Omental fat pad (tissue), 4 donors: ENCODE measurements around the gene MAP4K3. TPM values are rescaled to one million over a fixed set of nuclear protein-coding genes. Genes with fewer than 3 reads are reported as not detected.

Experiments used
- ATAC-seq: fragments of 150-250 bp; one replicate; pipeline ENCODE4 v1.9.1; 2016; ENCODE audit warnings: mild to moderate bottlenecking, moderate library complexity; ENCODE audit not compliant: low FRiP score
- DNase-seq: peaks from one replicate; pipeline ENCODE4 v3.0.0-alpha.2; 2019; ENCODE audit warnings: low spot score
- total RNA-seq, 4 donors: library from RNA; depleted of rRNA; stranded (reverse); fragments of >200 nt; gene quantifications; one replicate each; pipeline ENCODE4 v1.1.0, GENCODE V29; 2016
- TF ChIP-seq, protein P1 (sequence below), 3 donors: fragments of 450-650 bp; IDR thresholded peaks; one replicate each; pipeline ENCODE4 v1.5.1; 2016 to 2017; ENCODE audit warnings: antibody characterized with exemption in 3 of 3, mild to moderate bottlenecking in 3 of 3, moderate library complexity in 2 of 3

MAP4K3 gene
- total RNA-seq, 4 donors from 2014 or later, result 45.9 to 93.7 (median 66.1) TPM

DNA sequence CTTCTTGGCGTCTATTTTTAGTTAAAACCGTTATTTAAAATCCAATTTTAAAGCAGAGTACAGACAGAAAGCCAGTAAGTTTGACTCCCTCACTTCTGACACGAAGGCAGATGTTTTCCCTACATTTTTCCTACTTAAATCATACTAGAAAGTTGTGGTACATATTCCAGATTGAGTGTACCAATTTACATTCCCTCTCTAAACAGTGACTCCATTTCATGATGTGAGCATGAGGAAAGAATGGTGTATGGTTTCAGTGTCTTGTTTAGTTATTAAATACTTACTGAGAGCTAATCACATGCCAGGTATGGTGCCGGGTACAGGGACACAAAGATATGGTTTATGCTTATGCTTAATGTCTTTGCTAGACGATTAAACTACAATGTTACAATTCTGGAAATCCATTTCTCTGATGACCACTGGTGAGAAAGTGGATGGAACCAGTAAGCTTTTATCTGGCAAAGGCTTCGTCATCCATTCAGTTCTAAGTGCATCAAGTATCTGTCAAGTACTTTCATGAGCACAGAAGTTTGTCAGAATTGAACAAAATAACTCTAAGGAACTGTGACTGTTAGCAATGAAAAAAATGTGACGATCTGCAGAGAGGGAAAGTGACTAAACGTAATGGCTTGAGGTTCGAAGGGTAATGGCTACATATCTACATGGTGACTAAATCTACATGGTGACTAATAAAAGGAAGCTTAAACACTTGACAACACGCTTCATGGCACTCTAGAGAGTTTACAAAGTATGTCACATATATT, 25.7 kb downstream of the MAP4K3 start:
- DNase-seq (no peak), ATAC-seq (no peak)
- TF ChIP-seq, protein P1, sequence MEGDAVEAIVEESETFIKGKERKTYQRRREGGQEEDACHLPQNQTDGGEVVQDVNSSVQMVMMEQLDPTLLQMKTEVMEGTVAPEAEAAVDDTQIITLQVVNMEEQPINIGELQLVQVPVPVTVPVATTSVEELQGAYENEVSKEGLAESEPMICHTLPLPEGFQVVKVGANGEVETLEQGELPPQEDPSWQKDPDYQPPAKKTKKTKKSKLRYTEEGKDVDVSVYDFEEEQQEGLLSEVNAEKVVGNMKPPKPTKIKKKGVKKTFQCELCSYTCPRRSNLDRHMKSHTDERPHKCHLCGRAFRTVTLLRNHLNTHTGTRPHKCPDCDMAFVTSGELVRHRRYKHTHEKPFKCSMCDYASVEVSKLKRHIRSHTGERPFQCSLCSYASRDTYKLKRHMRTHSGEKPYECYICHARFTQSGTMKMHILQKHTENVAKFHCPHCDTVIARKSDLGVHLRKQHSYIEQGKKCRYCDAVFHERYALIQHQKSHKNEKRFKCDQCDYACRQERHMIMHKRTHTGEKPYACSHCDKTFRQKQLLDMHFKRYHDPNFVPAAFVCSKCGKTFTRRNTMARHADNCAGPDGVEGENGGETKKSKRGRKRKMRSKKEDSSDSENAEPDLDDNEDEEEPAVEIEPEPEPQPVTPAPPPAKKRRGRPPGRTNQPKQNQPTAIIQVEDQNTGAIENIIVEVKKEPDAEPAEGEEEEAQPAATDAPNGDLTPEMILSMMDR (IDR thresholded peaks at IDR 0.05), result no peak

DNA sequence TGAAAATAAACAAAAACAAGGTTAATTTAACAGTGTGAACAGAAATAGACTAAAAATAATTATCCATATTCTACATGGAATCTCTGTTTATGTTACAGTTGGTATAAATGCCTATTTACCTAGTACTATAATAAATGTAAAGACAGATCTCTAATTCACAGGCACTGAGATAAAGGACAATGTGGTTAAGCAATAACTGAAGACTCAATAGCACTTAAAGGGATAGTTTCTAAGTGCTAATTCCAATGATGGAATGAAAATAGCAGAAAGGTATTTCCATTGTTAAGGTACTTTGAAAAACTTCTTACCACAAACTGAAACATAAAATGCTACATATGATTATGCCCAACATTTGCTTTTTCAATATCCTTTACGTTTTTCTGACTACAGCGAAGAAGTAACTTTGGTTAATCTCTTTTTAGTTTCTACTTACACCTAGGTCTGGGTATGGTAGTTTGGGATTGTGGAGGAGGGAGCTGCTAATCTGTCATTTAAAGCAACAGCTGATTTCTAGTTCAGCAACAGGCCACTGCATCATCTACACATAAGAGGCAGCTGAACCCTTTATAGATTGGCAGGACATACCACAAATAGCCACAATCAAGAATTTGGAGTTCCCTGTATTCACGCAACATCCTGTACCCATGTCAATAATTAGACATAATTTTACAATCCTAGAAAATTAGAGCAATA, 27.2 kb downstream of the MAP4K3 start:
- DNase-seq, result no peak
- ATAC-seq, result no peak
- TF ChIP-seq, protein P1 (IDR thresholded peaks at IDR 0.05), result no peak

DNA sequence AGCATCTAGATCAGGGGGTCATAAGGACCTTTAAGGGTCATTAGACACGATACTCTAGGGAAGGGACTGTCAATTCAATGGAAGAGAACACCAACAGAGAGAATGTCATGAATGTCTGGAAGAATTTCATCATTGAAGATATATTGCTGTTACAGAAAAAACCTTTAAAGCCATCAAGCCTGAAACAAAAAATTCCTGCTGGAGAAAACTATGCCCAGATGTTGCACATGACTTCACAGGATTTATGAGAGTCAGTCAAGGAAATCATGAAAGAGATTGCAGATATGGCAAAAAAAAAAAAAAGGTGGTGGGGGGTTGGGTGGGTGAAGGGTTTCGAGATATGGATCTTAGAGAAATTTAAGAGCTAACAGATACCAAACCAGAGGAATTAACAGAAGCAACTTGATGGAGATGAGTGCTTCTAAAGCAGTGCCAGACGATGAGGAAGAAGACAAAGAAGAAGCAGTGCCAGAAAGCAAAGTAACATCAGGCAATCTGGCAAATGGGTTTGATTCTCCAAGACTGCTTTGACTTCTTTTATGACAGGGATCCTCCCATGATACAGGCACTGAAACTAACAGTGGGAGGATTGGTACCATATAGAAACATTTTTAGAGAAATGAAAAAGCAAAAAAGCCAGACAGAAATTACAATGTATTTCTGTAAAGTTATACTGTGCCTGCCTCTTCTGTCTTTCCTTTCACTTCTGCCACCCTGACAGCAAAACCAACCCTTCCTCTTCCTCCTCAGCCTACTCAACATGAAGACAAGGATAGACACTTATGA, 28.5 kb downstream of the MAP4K3 start:
- TF ChIP-seq, protein P1 (IDR thresholded peaks at IDR 0.05), result no peak

DNA sequence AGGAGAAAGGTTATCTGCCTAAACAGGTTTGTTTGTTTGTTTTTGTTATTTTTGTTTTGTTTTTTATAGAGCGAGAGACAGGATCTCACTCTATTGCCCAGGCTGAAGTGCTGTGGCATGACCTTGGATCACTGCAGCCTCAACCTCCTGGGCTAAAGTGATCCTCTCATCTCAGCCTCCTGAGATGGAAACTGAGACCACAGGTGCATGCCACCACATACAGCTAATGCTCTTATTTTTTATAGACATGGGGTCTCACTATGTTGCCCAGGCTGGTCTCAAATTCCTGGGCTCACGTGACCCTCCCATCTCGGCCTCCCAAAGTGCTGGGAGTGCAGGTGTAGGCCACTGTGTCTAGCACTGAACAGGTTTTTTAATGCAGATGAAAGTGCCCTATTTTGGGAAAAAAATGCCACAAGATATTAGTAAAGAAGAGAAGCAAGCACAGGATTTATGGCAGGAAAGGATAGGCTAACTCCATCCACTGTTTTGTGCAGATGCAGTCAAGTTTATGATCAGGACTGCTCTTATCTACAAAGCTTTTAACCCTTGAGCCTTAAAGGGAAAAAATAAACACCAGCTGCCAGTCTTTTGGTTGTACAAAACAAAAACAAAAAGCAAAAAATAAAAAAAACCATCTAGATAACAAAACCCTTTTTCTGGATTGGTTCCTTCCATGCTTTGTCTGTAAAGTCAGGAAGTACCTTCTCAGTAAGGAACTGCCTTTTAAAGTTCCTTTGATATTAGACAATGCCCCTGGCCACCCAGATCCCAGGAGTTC, 29.4 kb downstream of the MAP4K3 start:
- ATAC-seq, result no peak
- DNase-seq, result no peak
- TF ChIP-seq, protein P1 (IDR thresholded peaks at IDR 0.05), result no peak

More for the DNA sequence above, 28.5 kb downstream of the MAP4K3 start:
- ATAC-seq, result no peak
- DNase-seq, result no peak

DNA sequence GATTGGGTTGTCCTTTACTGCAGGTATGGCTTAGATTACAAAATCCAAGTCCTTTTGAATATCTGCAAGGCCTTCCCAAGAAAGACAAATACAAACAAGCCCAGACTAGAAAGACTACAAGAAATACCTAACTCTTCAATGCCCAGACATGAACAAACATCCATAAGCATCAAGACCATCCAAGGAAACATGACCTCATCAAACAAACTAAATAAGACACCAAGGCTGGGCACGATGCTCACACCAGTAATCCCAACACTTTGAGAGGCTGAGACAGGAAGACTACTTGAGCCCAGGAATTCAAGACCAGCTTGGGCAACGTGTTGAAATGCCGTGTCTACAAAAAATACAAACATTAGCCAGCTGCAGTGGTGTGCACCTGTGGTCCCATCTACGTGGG, 31.7 kb downstream of the MAP4K3 start:
- DNase-seq, result no peak
- TF ChIP-seq, protein P1 (IDR thresholded peaks at IDR 0.05), result no peak
- ATAC-seq, result no peak

DNA sequence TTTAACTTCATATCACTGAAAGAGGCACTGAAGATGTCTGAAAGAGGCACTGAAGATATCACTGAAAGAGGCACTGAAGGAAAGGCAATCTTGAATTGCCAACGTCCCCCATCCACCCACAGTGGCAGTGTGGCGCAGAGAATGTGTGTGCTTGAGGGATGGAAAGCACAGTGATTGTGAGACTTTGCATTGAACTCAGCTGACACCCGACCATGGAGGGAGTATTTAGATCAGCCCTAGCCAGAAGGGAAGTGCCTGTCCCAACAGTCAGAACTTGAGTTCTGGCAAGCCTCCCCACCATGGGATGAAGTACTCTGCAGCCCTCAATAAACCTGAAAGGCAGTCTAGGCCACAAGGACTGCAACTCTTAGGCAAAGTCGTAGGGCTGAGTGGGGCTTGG, 33.8 kb downstream of the MAP4K3 start:
- TF ChIP-seq, protein P1 (IDR thresholded peaks at IDR 0.05), result no peak
- no peak for ATAC-seq
- no peak for DNase-seq
